ENCODE data around the gene EFNA5. TPM values are rescaled to one million over a fixed set of nuclear protein-coding genes. Genes with fewer than 3 reads are reported as not detected.
A peak's percentile ranks its signal among the peaks of the same experiment; 100 is the strongest.

The EFNA5 gene
- total RNA-seq, 2 donors from 2014 or later = 9.7 to 11.1 TPM

DNA sequence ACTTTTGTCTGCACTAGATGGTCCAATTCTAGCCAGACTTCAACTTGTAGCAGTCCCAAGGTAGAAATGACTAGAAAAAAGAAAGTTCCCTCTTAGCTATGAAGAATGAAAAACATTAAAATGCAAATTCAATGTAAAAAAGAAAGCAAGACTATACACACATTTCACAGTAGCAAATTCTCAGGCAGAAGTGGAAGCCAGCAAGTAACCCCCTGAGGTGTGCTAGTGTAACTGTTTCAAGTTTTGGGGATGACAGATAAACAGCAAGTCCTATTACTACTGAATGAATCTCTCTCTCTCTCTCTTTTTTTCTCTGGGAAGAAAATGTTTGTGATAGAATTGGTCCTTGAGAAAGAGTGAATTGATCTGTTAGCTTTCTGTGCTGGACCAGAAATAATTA, 185.6 kb downstream of the EFNA5 start:
- intact Hi-C loops (cut with DNase I) = no loop called here
- Histone ChIP-seq H3K27ac (no peak overlapping the region), H3K4me3 (no peak overlapping the region), H3K4me1 (no peaks in the 10 kb centered on the region), H3K27me3 (no peaks in the 10 kb centered on the region), H3K9ac (ENCODE audit: low read depth in 2 of 2, low read length in 2 of 2) (no peak overlapping the region), H3K36me3 (no peaks in the 10 kb centered on the region), H3K9me3 (no peaks in the 10 kb centered on the region)
- TF ChIP-seq, protein P1, sequence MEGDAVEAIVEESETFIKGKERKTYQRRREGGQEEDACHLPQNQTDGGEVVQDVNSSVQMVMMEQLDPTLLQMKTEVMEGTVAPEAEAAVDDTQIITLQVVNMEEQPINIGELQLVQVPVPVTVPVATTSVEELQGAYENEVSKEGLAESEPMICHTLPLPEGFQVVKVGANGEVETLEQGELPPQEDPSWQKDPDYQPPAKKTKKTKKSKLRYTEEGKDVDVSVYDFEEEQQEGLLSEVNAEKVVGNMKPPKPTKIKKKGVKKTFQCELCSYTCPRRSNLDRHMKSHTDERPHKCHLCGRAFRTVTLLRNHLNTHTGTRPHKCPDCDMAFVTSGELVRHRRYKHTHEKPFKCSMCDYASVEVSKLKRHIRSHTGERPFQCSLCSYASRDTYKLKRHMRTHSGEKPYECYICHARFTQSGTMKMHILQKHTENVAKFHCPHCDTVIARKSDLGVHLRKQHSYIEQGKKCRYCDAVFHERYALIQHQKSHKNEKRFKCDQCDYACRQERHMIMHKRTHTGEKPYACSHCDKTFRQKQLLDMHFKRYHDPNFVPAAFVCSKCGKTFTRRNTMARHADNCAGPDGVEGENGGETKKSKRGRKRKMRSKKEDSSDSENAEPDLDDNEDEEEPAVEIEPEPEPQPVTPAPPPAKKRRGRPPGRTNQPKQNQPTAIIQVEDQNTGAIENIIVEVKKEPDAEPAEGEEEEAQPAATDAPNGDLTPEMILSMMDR (IDR thresholded peaks at IDR 0.05) = no peak
- no peak for DNase-seq

DNA sequence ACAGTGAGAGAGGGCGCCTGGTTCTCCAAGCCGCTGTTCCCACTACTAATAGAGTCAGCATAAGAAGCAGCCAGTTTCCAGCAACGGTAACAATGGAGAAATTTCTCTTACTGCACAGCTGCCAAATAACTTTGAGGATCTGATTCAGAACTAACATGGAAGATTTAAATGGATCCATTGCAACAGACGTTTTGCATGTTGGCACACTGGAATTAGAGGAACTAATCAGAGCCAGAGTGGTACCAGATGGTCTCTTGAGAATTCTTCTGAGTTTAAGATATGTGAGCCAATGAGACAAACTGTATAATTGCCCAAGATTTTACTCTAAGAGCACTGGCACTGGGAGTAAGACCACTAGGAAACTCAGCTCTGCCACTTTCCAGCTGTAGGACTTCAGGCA, 186.5 kb downstream of the EFNA5 start:
- TF ChIP-seq, protein P1 (IDR thresholded peaks at IDR 0.05) = no peak
- Histone ChIP-seq H3K27ac (no peak overlapping the region), H3K27me3 (no peaks in the 10 kb centered on the region), H3K36me3 (no peaks in the 10 kb centered on the region), H3K4me3 (no peak overlapping the region), H3K4me1 (no peaks in the 10 kb centered on the region), H3K9me3 (no peaks in the 10 kb centered on the region), H3K9ac (ENCODE audit: low read depth in 2 of 2, low read length in 2 of 2) (no peak overlapping the region)
- intact Hi-C loops (cut with DNase I) = no loop called here
- DNase-seq = no peak

DNA sequence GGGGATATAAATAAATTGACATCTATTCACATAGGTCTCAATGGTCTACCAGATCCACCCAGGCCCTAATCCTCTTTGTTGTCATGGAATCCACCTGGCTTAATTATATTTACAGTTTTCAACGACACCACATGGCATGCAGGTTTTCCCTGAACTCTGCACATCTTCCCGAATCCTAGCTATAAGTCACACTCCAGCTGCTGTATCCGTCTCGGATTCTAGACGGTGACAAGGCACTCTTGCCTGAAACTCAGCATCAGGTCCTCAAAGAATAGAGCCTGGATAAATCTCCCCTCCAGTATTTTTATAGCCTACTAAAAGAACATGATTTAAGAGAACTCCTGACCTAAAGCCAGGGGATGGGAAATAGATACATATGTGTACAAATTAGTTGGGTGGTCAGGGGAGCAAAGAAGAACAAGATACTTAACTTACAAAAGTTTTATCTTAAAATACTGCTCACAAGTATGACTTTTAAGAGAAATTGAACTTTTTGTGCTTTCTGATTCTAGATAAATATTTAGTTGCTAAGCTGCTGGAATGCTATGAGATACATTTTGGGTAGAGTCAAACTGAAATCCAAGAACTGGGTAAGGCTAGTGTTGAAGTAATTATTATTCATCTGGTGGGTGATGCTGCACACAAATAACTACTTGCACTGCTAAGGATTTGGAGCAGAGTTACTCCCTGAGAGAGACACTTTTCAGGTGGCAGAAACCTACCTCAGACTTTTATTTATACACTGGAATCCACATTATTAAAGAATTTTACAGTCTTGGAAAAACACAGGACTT, 187.3 kb downstream of the EFNA5 start:
- no peak overlapping the region for H3K9ac ChIP-seq (ENCODE audit: low read depth in 2 of 2, low read length in 2 of 2)

DNA sequence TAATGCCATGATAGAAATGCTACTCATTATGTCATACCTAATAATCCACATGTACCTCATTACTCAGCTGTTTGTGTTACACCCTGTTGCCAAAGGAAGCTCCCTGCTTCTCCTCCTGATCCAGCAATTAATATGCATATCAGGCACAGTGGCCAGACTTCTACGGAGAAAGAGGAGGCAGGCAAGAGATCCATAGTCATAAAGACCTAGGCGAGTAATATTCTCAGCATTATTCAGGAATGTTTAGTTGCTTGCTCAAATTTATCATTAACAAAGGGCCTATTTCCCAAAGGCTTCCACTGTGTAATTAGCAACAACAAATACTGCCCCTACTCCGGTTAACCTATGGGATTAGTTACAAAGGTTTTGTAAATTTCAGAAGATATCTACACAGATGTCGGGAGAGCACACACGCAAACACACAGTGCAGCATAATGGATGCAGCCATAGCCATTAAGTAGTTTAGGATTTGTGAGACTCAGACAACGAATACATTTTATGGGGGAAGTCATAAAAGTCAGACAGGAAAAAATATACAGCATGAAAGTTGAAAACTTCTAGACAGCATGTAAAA, 192.6 kb downstream of the EFNA5 start:
- H3K27me3 ChIP-seq = no peaks in the 10 kb centered on the region
- peaks cover 7% of the 10 kb centered on the region for H3K4me1 ChIP-seq
- H3K9ac ChIP-seq (ENCODE audit: low read depth in 2 of 2, low read length in 2 of 2) = no peak overlapping the region
- intact Hi-C loops (cut with DNase I) = no loop called here
- H3K36me3 ChIP-seq = no peaks in the 10 kb centered on the region
- peak overlapping the region; percentile 14 for H3K27ac ChIP-seq
- H3K9me3 ChIP-seq = no peaks in the 10 kb centered on the region
- TF ChIP-seq, protein P1 (IDR thresholded peaks at IDR 0.05) = no peak
- no peak overlapping the region for H3K4me3 ChIP-seq
- DNase-seq = no peak

More for the DNA sequence above, 187.3 kb downstream of the EFNA5 start:
- Histone ChIP-seq H3K27me3 (no peaks in the 10 kb centered on the region), H3K4me1 (no peaks in the 10 kb centered on the region), H3K36me3 (no peaks in the 10 kb centered on the region), H3K9me3 (no peaks in the 10 kb centered on the region), H3K27ac (no peak overlapping the region), H3K4me3 (no peak overlapping the region)
- TF ChIP-seq, protein P1 (IDR thresholded peaks at IDR 0.05) = no peak
- intact Hi-C loops (cut with DNase I) = no loop called here
- DNase-seq = no peak

DNA sequence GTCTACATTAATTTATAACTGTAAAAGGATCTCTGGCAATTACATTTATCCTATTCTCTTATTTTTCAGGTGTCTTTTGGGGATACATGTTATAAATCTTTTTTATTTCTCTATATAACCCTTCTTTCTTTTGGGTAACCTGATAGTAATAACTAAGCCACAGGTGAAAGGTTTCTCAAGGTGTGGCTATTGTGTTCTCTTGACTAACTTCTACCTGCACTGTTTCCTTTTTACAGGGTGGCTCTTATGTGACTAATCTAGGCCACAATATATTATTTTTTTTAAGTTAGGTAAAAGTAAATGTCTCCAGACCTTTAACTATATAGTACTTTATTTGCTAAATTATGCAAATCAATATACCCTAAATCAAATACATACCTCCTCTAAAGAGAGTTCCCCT, 193.2 kb downstream of the EFNA5 start:
- no peaks in the 10 kb centered on the region for H3K27me3 ChIP-seq
- H3K36me3 ChIP-seq = no peaks in the 10 kb centered on the region
- peaks cover 7% of the 10 kb centered on the region for H3K4me1 ChIP-seq
- TF ChIP-seq, protein P1 (IDR thresholded peaks at IDR 0.05) = no peak
- H3K9me3 ChIP-seq = no peaks in the 10 kb centered on the region
- no peak overlapping the region for H3K4me3 ChIP-seq
- H3K9ac ChIP-seq (ENCODE audit: low read depth in 2 of 2, low read length in 2 of 2) = no peak overlapping the region
- intact Hi-C loops (cut with DNase I) = no loop called here
- H3K27ac ChIP-seq = peak overlapping the region; percentile 14
- no peak for DNase-seq

All from colonic mucosa (tissue), 4 donors.